ENCODE data around the gene PSMA5.

The PSMA5 gene

DNA sequence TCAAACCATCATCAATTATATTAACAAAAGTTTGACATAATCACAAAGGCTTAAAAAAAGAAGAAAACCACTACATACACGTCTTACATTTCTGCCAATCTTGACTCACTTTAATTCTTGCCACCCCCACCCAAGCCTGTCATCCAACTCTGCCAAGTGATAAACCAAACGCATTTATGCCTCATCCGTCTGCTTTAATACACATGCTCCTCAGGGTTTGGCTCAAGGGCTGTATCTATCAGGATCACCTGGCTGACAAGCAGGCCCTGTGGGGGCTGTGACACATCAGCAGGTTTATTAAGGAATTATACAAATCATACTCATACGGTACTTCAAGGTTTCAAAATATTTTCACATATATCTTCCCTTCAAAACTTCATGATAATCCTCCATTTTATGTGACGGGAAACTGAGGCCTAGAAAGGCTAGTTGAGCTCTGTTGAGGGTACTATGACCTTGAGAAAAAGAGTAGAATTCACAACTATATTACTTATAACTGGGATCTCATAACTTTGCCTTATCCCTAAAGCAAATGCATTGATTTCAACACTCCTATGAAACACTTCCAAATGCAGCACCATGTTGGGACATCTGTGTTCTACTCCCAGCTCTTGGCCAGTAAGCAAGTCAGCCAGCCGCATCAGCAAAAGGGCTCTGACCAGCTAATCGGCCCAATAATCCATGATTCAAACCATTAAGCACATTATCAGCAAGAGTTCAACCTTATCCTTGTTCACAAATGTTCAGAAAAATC, 37.2 kb downstream of the PSMA5 start:
- TF ChIP-seq ZFX (IDR thresholded peaks at IDR 0.05) = no peak
- TF ChIP-seq, protein P1, sequence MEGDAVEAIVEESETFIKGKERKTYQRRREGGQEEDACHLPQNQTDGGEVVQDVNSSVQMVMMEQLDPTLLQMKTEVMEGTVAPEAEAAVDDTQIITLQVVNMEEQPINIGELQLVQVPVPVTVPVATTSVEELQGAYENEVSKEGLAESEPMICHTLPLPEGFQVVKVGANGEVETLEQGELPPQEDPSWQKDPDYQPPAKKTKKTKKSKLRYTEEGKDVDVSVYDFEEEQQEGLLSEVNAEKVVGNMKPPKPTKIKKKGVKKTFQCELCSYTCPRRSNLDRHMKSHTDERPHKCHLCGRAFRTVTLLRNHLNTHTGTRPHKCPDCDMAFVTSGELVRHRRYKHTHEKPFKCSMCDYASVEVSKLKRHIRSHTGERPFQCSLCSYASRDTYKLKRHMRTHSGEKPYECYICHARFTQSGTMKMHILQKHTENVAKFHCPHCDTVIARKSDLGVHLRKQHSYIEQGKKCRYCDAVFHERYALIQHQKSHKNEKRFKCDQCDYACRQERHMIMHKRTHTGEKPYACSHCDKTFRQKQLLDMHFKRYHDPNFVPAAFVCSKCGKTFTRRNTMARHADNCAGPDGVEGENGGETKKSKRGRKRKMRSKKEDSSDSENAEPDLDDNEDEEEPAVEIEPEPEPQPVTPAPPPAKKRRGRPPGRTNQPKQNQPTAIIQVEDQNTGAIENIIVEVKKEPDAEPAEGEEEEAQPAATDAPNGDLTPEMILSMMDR (conservative IDR thresholded peaks at IDR 0.05) = no peak
- no peak overlapping the region for H3K27ac ChIP-seq

- no peak overlapping the region for H3K27ac ChIP-seq
- TF ChIP-seq, protein P1 (conservative IDR thresholded peaks at IDR 0.05) = no peak
- TF ChIP-seq ZFX (IDR thresholded peaks at IDR 0.05) = no peak
These were observed 38.0 kb downstream of the PSMA5 start for GRCh38 chr1:109388208-109388711.

GRCh38 chr1:109386054-109386717, 40.1 kb downstream of the PSMA5 start:
- TF ChIP-seq, protein P1 (conservative IDR thresholded peaks at IDR 0.05) = no peak
- no peak for TF ChIP-seq ZFX (IDR thresholded peaks at IDR 0.05)
- no peak overlapping the region for H3K27ac ChIP-seq

DNA sequence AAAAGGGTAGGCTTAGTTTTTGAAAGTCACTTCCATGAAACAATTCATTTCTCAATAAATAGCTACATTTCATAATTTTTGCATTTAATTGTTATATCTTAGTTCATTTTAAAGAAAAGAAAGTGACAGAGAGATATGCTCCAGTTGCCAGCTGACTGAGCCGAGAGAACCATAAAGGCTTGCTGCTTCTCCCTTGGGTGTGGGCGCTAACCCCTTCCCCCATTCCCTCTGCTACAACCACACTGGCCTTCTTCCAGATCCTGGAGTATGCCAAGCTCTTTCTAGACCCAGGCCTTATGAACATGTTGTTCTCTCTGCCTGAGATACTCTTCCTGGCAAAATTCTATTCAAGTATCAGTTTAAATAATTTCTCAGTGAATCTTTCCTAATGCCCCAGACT, 40.8 kb downstream of the PSMA5 start:
- TF ChIP-seq, protein P1 (conservative IDR thresholded peaks at IDR 0.05) = no peak
- TF ChIP-seq ZFX (IDR thresholded peaks at IDR 0.05) = no peak
- H3K27ac ChIP-seq = no peak overlapping the region

- H3K27ac ChIP-seq = no peak overlapping the region
- TF ChIP-seq ZFX (IDR thresholded peaks at IDR 0.05) = no peak
- TF ChIP-seq, protein P1 (conservative IDR thresholded peaks at IDR 0.05) = no peak
These were observed 42.4 kb downstream of the PSMA5 start for GRCh38 chr1:109383854-109384253.

DNA sequence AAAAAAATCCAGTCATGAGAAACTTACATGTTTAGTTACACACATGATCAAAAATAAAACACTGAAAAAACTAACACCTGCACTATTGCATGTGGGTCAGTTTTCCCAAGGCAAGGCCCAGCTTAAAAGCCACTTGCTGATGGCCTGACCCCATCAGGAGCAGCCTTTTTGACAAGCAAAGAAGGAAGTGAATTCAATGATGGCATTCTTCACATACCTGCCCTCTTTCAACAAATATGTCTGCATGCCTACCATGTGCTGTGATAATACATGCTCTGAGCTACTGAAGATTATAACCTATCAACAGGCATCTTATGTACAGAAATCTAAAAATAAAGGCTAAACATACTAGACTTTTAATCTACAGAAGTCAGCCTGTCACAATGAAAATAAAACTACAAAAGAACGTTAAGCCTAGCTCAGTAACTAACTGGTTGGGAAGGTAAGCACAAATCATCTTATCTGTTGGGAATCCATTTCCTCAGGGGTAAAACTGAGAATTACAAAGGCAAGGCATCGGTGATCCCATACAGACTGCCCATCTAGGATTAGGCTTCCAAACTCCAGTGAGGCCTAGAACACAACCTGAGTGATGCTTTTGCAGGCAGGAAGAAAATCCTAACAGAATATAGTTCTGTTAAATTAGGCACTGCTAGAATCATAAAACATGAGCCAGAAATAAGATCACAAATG, 43.0 kb downstream of the PSMA5 start:
- no peak for TF ChIP-seq ZFX (IDR thresholded peaks at IDR 0.05)
- TF ChIP-seq, protein P1 (conservative IDR thresholded peaks at IDR 0.05) = no peak
- no peak overlapping the region for H3K27ac ChIP-seq

GRCh38 chr1:109381573-109381972, 44.7 kb downstream of the PSMA5 start:
- no peak overlapping the region for H3K27ac ChIP-seq
- TF ChIP-seq, protein P1 (conservative IDR thresholded peaks at IDR 0.05) = no peak
- no peak for TF ChIP-seq ZFX (IDR thresholded peaks at IDR 0.05)
